Lower leg skin (tissue), 4 donors: ENCODE measurements around the gene PHF21A. TPM values are rescaled to one million over a fixed set of nuclear protein-coding genes. Genes with fewer than 3 reads are reported as not detected.

Experiments
- DNase-seq, 2 donors: peaks; one replicate each; pipeline ENCODE4 v3.0.0-alpha.2; 2019; ENCODE audit warnings: low spot score in 2 of 2
- H3K4me3 ChIP-seq: fragments of 200-600 bp; sonication (generic); 2 replicates; pipeline ENCODE4 v1.5.1; 2017; ENCODE audit warnings: mild to moderate bottlenecking, low read depth; ENCODE audit not compliant: poor library complexity, severe bottlenecking
- CTCF ChIP-seq, 3 donors: fragments of 450-650 bp; IDR thresholded peaks; one replicate each; pipeline ENCODE4 v1.5.1; 2016; ENCODE audit warnings: antibody characterized with exemption in 3 of 3, mild to moderate bottlenecking in 3 of 3, moderate library complexity in 2 of 3
- POLR2A ChIP-seq, 2 donors: fragments of 450-650 bp; IDR thresholded peaks; one replicate each; pipeline ENCODE4 v1.6.1; 2016 to 2017; ENCODE audit warnings: antibody characterized with exemption in 2 of 2, mild to moderate bottlenecking in 1 of 2, moderate library complexity in 1 of 2
- WGBS, 2 donors: methylation state at CpG; one replicate each; pipeline ENCODE4 v1.1.5; 2018; 5-methylcytosine and 5-hydroxymethylcytosine counted together
- intact Hi-C: fragments of 100-400 bp; cut with DNase I; formaldehyde crosslinking; loops from one replicate; pipeline ENCODE4 v1.15.0; 2023; ENCODE audit warnings: low total_unique reads
- total RNA-seq, 4 donors: library from RNA; depleted of rRNA; stranded (reverse); fragments of >200 nt; gene quantifications; one replicate each; pipeline ENCODE4 v1.1.0, GENCODE V29; 2016

PHF21A gene
- total RNA-seq, 4 donors from 2014 or later = 16.4 to 52.4 (median 31.5) TPM

DNA sequence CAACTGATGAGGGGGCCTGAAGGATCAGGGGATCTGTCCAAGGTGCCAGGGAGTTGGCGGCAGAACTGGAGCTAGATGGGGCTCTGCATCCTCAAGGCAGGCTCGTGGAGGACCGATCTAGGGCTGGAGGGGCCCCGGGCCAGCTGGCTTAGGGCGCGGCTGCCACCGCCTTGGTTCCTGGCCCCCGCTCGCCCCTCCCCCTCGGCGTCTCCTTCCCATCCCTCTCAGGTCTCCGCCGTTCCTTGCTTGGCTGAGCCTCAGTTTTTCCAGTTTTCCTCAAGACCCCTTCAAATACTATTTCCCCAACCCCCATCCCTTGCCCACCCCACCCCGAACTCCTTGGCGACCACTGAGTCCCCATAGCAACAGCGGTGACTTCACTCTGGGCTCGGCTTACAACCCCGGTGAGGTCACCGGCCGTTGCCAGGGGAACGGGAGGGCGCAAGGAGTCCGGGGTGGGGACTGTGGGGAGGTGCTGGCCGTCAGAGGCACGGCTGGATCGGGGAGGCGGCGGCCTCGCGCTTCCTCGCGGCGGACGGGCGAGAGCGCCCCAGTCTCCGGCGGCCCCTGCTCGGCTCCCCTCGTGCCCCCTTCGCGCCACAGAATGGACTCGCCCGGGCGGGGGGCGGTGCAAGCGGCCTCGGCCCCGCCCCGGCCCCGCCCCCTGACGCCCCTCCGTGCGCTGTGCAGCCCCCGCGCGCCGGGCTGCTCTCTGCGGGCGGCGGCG is 221.6 kb downstream of the PHF21A start:
- no peak for TF ChIP-seq CTCF (IDR thresholded peaks at IDR 0.05)
- no peak for TF ChIP-seq POLR2A (IDR thresholded peaks at IDR 0.05)
- DNase-seq = peak; percentile 57 to 93
- intact Hi-C loops = no loop called here
- WGBS, 2 donors = 2% methylated on average over 26 to 30 of the region's 62 CpGs
- peak overlapping the region; percentile 10 for H3K4me3 ChIP-seq

- WGBS, 2 donors = 21 to 30% methylated on average over 3 of the region's 3 CpGs
- TF ChIP-seq CTCF (IDR thresholded peaks at IDR 0.05) (no peak), POLR2A (IDR thresholded peaks at IDR 0.05) (no peak)
- no peak for DNase-seq
- no peak overlapping the region for H3K4me3 ChIP-seq
- intact Hi-C loops = no loop called here
Measured at GRCh38 chr11:45899086-45899447, 222.2 kb downstream of the PHF21A start.

- intact Hi-C loops = no loop called here
- TF ChIP-seq CTCF (IDR thresholded peaks at IDR 0.05) (no peak), POLR2A (IDR thresholded peaks at IDR 0.05) (no peak)
- no peak for DNase-seq
- WGBS, 2 donors = 94 to 97% methylated on average over 6 of the region's 6 CpGs
- H3K4me3 ChIP-seq = no peak overlapping the region
Measured at GRCh38 chr11:45897556-45897955, 223.7 kb downstream of the PHF21A start.

GRCh38 chr11:45896422-45896984 is 224.8 kb downstream of the PHF21A start:
- no peak for TF ChIP-seq CTCF (IDR thresholded peaks at IDR 0.05)
- TF ChIP-seq POLR2A (IDR thresholded peaks at IDR 0.05) = no peak
- DNase-seq = no peak
- no peak overlapping the region for H3K4me3 ChIP-seq
- intact Hi-C loops = no loop called here
- 37 to 42% methylated on average over 12 to 13 of the region's 19 CpGs for whole genome bisulfite sequencing, 2 donors

- intact Hi-C loops = no loop called here
- H3K4me3 ChIP-seq = no peak overlapping the region
- TF ChIP-seq POLR2A (IDR thresholded peaks at IDR 0.05) (no peak), CTCF (IDR thresholded peaks at IDR 0.05) (no peak)
- DNase-seq = no peak
- WGBS, 2 donors = 88 to 89% methylated on average over 8 of the region's 8 CpGs
Measured at GRCh38 chr11:45895553-45896259, 225.5 kb downstream of the PHF21A start.
